Measurements from ENCODE around the gene CGB7. TPM values are rescaled to one million over a fixed set of nuclear protein-coding genes. Genes with fewer than 3 reads are reported as not detected.

CGB7 gene
- total and polyA plus RNA-seq, 2 of the 13 experiments (the other 11 are each of a cell fraction or from before 2014, with no cell fraction given) = 0.07 TPM; not detected in 1

DNA sequence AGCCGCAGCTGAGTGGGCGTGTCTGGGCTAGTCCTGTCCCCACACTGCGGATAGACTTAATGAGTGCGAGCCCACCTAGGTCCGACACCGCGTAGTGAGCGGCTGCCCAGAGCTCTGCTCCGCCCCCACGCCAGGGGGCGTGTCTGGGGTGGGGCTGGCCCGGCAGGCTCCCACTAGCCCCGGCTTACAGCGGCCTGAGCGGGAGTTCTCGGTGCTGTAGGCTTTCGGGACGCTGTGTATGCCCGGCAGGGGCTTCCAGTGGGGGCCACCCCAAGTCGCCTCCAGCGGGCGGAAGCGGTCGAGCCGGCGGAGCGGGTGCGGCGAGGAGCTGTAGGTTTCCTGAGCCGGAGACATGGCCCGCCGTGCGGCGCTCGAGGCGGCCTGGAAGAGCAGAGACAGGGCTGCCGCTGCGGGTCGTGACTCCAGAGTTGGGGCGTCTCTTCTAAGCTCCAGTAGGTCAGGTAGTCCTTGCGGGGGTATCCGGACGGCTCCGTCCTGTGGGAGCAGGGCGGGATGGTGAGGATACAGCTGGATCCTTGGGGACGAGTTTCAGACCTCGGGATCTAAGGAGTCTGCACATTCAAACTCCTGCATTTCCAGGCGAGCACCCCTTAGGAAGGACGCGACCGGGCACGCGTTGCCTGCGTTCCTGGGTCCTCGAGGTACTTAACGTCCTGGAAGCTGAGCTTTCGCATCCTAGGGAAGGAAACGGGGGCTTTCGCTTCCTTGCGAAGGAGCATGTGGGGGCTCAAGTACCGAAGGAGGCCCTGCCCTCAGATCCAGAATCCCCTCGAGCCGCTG is 1.2 kb downstream of the CGB7 start:
- peak; percentile 88 for ATAC-seq
- H3K36me3 ChIP-seq (replicated peaks in 1 of 2; ENCODE audit: control insufficient read depth in 1 of 2, insufficient read depth in 2 of 2, low read length in 2 of 2) = no peaks in the 10 kb centered on the region
- H4K20me1 ChIP-seq (ENCODE audit: insufficient read depth, low read length) = no peaks in the 10 kb centered on the region
- 5% methylated on average over 11 of the region's 63 CpGs for WGBS (ENCODE audit: low lambda C conversion rate)
- no peaks in the 10 kb centered on the region for H3K79me2 ChIP-seq (ENCODE audit: insufficient read depth, low read length)
- peaks cover 17% of the 10 kb centered on the region for H3K4me1 ChIP-seq (ENCODE audit: insufficient read depth, low read length)
- ChIA-PET CTCF (ENCODE audit: low intra/inter-chr PET ratio, low total read pairs) (no interaction called here), POLR2A (interaction anchor here (1.1 kb wide), 1 partner anchor 9 kb away, joined by 3 read pairs; the partner anchor contains the start of gene NTF4)
- FAIRE-seq = no peak
- no peak overlapping the region for H3K27ac ChIP-seq (ENCODE audit: extremely low read length, insufficient read depth, low read length)
- peak overlapping the region; percentile 54 to 71 (median 63) for H3K4me3 ChIP-seq (replicated peaks in 1 of 3; ENCODE audit: insufficient read depth in 1 of 3, low read depth in 2 of 3, low read length in 3 of 3)
- peak overlapping the region; percentile 72 for H2AFZ ChIP-seq (ENCODE audit: low read length)
- intact Hi-C loops (cut with micrococcal nuclease; ENCODE audit: unreplicated experiment) (no loop called here), in situ Hi-C loops (cut with HindIII; ENCODE audit: extremely low pct_ligation_motif_present, low pct_unique_long_range_greater_than_20kb) (no loop called here)
- peaks cover 11 to 45% of the 10 kb centered on the region in 2 experiments; a peak in 4 of 5 replicates for H3K27me3 ChIP-seq (ENCODE audit: control insufficient read depth in 1 of 2, insufficient read depth in 2 of 2, low read length in 2 of 2)
- H3K9ac ChIP-seq (ENCODE audit: insufficient read depth, low read depth, low read length) = no peak overlapping the region; the same call in 1 of the 2 replicates
- H3K4me2 ChIP-seq (ENCODE audit: low read depth, low read length) = peak overlapping the region; percentile 93
- DNase-seq (ENCODE audit: low spot score) = peak; percentile 23
- no peaks in the 10 kb centered on the region for H3K9me3 ChIP-seq (ENCODE audit: low read length)
- BruUV-seq (replicated peaks) = no TSS peak
- TF ChIP-seq ETV6 (CRISPR knock-in tag; conservative IDR thresholded peaks at IDR 0.05) = no peak
- TF ChIP-seq RNF2 (conservative IDR thresholded peaks at IDR 0.05; ENCODE audit: low read depth) = 0 out of 2 replicates have a peak, but pooled peaks have one; percentile 35
- no peak for TF ChIP-seq MATR3 (CRISPR knock-in tag; IDR thresholded peaks at IDR 0.05)
- TF ChIP-seq KLF12 (CRISPR knock-in tag; IDR thresholded peaks at IDR 0.05; ENCODE audit: borderline replicate concordance) = no peak
- no peak for TF ChIP-seq SALL1 (CRISPR knock-in tag; IDR thresholded peaks at IDR 0.05)
- no peak for TF ChIP-seq ZNF354B (CRISPR knock-in tag; IDR thresholded peaks at IDR 0.05)
- TF ChIP-seq KLF11 (CRISPR knock-in tag; IDR thresholded peaks at IDR 0.05) = no peak
- peak; percentile 46; the same call in 1 of the 2 replicates for TF ChIP-seq GABPB1 (CRISPR knock-in tag; IDR thresholded peaks at IDR 0.05)
- TF ChIP-seq ZSCAN9 (CRISPR knock-in tag; IDR thresholded peaks at IDR 0.05; ENCODE audit: borderline replicate concordance) = no peak
- no peak for TF ChIP-seq ZNF713 (CRISPR knock-in tag; IDR thresholded peaks at IDR 0.05)
- peak; percentile 31; the same call in 1 of the 2 replicates for TF ChIP-seq PITX1 (CRISPR knock-in tag; IDR thresholded peaks at IDR 0.05)
- peak; percentile 50; the same call in 1 of the 2 replicates for TF ChIP-seq SP5 (CRISPR knock-in tag; IDR thresholded peaks at IDR 0.05; ENCODE audit: borderline replicate concordance, low read depth)
- TF ChIP-seq ZNF549 (CRISPR knock-in tag; IDR thresholded peaks at IDR 0.05) = no peak
- TF ChIP-seq, protein P1, sequence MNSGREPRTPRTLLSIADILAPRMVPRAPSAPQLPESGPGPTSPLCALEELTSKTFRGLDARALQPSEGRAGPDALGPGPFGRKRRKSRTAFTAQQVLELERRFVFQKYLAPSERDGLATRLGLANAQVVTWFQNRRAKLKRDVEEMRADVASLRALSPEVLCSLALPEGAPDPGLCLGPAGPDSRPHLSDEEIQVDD (CRISPR knock-in tag; IDR thresholded peaks at IDR 0.05; ENCODE audit: borderline replicate concordance) = no peak
- no peak for TF ChIP-seq HNF1A (IDR thresholded peaks at IDR 0.05; ENCODE audit: low read depth)
- no peak for TF ChIP-seq HNF1A (CRISPR knock-in tag; IDR thresholded peaks at IDR 0.05; ENCODE audit: borderline replicate concordance)
- no peak for TF ChIP-seq AGO2 (optimal IDR thresholded peaks at IDR 0.05; ENCODE audit: low read depth, low read length)
- TF ChIP-seq ZSCAN25 (CRISPR knock-in tag; IDR thresholded peaks at IDR 0.05) = no peak
- TF ChIP-seq ZMYM4 (CRISPR knock-in tag; IDR thresholded peaks at IDR 0.05) = no peak
- no peak for TF ChIP-seq ONECUT2 (CRISPR knock-in tag; IDR thresholded peaks at IDR 0.05)
- TF ChIP-seq RARG (CRISPR knock-in tag; IDR thresholded peaks at IDR 0.05; ENCODE audit: low read depth) = no peak
- TF ChIP-seq SATB2 (CRISPR knock-in tag; IDR thresholded peaks at IDR 0.05) = no peak
- TF ChIP-seq XBP1 (CRISPR knock-in tag; IDR thresholded peaks at IDR 0.05) = no peak
